ENCODE results near the gene SAMD9L.

- TF ChIP-seq CTCF (optimal IDR thresholded peaks at IDR 0.05 in 1 of 3, IDR thresholded peaks at IDR 0.05 in 1 of 3, conservative IDR thresholded peaks at IDR 0.05 in 1 of 3; ENCODE audit: extremely low read depth in 1 of 3, insufficient read depth in 2 of 3, low read length in 3 of 3) (no peak), EZH2 (IDR thresholded peaks at IDR 0.05; ENCODE audit: low read length) (no peak)
Measured at GRCh38 chr7:93159490-93159889, 11.3 kb upstream of the SAMD9L start.
